Stimulated activated CD8-positive, alpha-beta memory T cell treated with anti-CD3 and anti-CD28 coated beads, Interleukin-7, amount 100 ng/mL, for 1 hour (primary cell): ENCODE measurements around the gene TAS1R2.
"Not testable (repeated sequence)": the region's sequence is repeated elsewhere in the genome, so short reads cannot be mapped to it uniquely, and the experiment has no call there.

ENCODE experiments used
- DNase-seq, 2 donors: peaks; one replicate each; pipeline ENCODE4 v3.0.0-alpha.2; 2020; ENCODE audit warnings: low read depth in 2 of 2

TAS1R2 gene

DNA sequence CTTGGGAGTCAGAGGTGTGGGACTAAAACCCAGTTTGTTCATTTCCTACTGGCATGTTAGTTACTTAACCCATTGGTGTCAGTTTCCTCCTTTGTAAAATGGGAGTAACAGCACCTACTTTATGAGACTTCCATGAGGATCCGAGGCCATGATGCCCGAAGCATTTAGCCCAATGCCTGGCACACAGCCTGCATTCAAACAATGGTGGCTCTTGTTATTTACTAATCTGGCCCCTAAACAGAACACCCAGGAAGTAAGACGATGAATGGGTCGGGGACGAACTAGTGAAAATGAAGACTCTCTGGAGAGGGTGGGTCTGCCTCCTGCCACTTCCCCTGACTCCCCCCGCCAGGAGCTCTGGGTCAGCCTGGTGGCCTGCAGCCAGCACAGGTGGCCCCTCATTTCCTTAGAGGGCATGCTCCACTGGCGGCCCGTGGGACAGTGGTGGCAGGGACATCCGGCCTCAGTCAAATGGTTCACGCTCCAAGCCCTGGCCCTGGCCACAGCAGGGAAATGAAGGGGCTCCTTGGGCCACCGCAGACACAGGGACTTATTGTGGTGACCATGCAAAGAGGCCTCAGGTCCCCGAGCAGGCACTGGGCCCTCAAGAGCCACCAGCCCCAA lies 9.5 kb upstream of the TAS1R2 start:
- no peak for DNase-seq

GRCh38 chr1:18868354-18868753 lies 8.9 kb upstream of the TAS1R2 start:
- no peak for DNase-seq

- DNase-seq, result no peak
Observed at GRCh38 chr1:18866846-18867245, 7.4 kb upstream of the TAS1R2 start.

DNA sequence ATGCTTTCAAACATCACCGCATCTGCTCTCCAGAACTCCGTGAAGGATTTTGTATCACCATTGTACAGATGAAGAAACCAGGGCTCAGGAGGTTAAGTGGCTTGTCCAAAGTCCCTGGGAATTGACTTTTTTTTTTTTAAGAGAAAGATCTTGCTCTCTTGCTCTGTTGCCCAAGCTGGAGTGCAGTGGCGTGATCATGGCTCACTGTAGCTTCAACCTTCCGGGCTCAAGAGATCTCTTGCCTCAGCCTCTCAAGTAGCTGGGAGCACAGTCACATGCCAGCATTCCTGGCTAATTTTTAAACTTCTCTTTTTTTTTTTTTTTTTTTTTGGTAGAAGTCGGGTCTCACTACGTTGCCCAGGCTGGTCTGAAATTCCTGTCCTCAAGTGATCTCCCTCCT lies 6.9 kb upstream of the TAS1R2 start:
- no peak for DNase-seq

DNA sequence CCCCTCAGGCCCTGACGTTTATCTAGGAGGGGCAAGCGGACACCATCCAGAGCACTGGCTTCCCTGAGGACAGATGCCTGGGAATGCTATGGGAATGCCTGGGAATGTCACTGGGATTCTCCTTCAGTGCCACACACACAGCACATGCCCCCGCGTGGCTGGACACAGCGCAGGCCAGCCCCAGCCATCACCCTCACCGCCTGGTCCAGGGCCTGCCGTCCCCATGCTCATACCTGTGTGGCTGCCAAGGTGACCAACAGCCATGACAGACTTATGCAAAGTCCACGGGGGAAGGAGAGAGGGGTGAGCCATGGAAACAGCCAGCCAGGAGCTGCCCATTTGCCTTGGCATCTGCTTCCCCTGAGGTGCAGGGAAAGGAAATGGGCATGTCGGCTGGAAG lies 5.7 kb upstream of the TAS1R2 start:
- no peak for DNase-seq

DNA sequence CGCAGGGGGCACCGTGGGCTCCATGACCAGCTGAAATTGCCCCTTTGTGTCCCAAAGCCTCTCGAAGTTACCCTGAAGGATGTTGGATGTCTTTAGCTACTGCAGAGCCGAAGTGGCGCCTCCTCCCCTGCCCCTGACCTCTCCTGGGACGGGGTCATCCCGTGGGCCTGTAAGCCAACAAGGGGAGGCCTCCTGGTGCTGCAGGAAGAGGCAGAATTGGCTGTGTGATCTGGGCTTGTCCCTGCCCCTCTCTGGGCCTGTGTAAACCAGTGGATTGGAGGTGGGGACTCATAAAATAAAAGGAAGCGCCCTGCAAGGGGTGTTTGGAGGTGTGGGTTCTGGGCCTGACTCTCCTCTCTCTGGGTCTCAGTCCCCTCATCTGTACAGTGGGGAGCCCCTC lies 2.1 kb upstream of the TAS1R2 start:
- DNase-seq, result no peak

- no peak for DNase-seq
Observed at GRCh38 chr1:18861082-18861481, 1.6 kb upstream of the TAS1R2 start.

GRCh38 chr1:18858070-18858688 lies 1.3 kb downstream of the TAS1R2 start:
- DNase-seq, result no peak

GRCh38 chr1:18856435-18856834 lies 3.0 kb downstream of the TAS1R2 start:
- no peak for DNase-seq

DNA sequence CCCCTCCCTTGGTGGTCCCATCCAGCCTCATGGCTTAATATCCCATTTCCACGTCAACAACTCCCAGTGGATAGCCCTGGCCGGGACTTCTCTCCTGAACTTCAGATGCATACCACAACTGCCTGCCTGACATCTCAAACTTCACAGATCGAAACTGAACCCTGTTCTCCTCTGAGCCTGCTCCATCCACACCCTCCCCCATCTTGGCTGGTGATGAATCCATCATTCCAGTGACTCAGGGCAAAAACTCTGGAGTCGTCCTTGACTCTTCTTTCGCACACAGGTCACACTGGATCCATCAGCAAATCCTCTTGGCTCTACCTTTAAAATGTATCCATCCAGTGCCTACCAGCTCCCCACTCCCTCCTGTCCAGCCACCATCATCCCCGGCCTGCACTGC lies 3.9 kb downstream of the TAS1R2 start:
- DNase-seq, result no peak

- DNase-seq, result no peak
Observed at GRCh38 chr1:18854331-18855025, 5.0 kb downstream of the TAS1R2 start.

DNA sequence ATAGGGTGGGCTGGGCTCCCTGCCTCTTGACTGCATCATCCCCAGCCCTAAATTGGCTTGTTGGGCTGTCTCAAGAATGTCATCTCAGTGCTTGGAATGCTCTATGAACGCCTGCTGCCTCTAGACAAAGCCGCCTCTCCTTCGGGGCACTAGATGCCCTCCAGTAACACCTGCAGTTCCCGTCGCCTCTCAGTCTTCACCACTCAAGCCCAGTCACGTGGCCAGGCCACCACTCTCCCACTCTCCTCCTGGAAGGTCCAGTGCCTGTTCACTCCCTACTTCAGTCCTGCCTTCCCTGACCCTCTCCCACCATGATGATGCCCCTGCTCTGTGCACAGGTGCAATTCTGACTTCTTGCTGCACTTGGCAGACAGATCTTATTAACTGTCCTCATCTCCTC lies 7.0 kb downstream of the TAS1R2 start:
- DNase-seq, result no peak

DNA sequence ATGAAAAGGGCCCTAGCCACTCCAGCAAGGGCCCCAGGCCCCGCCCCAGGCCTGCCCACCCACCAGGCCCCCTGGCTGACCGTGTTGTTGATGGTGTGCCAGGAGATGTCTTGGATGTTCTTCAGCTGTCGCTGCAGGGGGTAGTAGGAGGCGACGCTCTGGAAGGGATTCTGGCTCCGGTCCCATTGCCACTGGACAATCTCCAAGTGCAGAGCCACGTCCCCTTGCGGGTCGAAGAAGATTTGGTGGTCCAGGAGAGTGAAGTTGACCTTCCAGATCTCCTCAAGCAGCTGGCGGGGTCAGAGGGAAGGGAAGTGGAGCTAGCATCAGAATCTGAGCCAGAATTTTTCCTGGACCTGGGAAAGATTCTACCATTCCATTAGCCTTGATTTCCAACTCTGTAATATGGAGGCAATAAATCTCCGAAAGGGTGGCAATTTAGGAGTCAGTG lies 10.2 kb downstream of the TAS1R2 start:
- no peak for DNase-seq

DNA sequence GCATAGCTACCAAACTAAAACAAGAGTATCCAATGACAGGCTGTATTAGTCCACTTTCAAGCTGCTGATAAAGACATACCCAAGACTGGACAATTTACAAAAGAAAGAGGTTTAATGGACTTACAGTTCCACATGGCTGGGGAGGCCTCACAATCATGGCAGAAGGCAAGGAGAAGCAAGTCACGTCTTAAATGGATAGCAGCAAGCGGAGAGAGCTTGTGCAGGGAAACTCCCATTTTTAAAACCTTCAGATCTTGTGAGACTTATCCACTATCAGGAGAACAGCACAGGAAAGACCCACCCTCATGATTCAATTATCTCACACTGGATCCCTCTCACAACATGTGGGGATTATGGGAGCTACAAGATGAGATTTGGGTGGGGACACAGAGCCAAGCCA lies 11.7 kb downstream of the TAS1R2 start:
- not testable (repeated sequence) for DNase-seq

DNA sequence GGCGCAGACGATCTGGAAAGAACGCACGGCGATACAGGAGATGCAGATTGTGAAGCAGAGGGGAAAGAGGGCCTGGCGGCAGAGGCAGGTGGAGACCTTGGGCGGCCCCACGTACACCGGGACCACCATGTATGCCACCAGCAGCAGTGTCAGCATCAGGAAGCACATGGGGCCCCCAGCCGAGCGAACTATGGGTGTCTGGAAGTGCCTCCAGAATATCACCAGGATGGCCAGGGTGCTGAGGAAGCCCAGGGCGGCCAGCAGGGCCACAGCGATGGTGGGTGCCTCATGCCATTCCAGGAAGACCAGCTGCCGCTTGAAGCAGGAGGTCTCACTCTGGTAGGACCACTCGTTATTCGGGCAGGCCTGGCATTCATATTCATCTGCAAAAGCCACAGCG lies 19.3 kb downstream of the TAS1R2 start:
- DNase-seq, result no peak

GRCh38 chr1:18836654-18837053 lies 22.8 kb downstream of the TAS1R2 start:
- DNase-seq, result no peak

DNA sequence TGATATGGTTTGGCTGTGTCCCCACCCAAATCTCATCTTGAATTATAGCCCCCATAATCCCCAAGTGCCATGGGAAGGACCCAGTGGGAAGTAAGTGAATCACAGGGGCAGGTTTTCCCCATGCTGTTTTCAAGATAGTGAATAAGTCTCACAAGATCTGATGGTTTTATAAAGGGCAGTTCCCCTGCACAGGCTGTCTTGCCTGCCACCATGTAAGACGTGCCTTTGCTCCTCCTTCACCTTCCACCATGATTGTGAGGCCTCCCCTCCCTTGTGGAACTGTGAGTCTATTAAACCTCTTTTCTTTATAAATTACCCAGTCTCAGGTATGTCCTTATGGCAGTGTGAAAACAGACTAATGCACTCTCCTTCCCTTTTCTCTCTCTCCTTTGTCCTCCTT lies 27.1 kb downstream of the TAS1R2 start:
- DNase-seq, result not testable (repeated sequence)

DNA sequence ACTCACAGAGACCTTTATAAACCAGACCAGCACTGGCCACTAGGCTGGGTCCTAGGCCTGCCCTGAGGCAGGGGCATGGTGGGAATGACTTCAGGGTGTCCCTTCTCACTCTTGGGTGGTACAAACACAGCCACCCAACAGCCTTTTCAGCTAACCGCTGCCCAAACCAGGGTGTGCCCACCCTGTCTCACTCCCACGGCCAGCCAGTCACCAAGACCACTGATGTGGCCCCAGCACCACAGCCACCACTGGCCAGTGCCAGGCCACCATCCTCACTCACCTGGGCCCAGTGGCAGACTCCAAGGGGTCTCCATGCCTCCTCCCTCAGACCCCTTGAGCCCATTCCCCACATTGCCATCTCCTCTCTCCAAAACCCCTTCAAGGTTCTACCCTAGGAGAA lies 27.8 kb downstream of the TAS1R2 start:
- no peak for DNase-seq

GRCh38 chr1:18830596-18830995 lies 28.9 kb downstream of the TAS1R2 start:
- no peak for DNase-seq

DNA sequence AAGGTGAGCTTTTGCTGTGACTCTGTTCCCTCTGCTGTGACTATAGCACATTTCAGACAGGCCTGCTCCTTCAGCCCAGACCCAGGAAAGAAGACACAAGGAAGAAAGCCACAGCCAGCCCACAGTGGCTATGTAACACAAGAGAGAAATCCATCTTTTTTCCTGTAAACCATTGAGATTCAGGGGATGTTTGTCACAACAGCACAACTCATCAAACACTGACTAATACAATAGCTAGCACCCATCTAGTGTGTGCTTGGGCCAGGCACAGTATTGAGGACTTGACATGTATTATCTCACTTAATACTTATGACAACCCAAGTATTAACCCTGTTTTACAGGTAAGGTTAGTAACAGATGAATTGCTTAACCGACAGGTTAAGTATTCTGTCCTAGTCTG lies 29.8 kb downstream of the TAS1R2 start:
- no peak for DNase-seq

DNA sequence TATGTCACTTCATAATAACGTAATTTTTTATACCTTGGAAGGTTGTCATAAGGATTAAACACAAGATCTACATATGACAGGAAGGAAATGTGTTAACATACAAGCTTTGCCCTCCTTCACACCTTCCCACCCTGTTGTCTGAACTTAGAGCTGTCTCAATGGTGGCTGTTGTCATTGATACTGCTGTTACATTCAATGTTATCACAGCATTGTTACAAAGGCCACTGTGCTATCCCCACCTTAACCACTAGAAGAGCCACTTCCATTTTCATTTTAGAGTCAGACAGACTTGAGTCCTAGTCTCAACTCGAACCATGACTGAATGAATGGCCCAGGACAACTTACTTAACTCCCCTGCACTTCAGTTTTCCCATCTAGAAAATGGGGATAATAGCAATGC lies 31.2 kb downstream of the TAS1R2 start:
- no peak for DNase-seq

GRCh38 chr1:18823438-18823837 lies 36.0 kb downstream of the TAS1R2 start:
- no peak for DNase-seq
